HUES6 (cell line): ENCODE measurements around the gene ALMS1.
"Not testable (repeated sequence)": the region's sequence is repeated elsewhere in the genome, so short reads cannot be mapped to it uniquely, and the experiment has no call there.

Source experiments
- H3K27ac ChIP-seq: 2 replicates; pipeline ENCODE4 v1.7.0; 2013; ENCODE audit warnings: low read depth, mild to moderate bottlenecking, low read length, inconsistent platforms
- H3K27me3 ChIP-seq: 2 replicates; pipeline ENCODE4 v1.6.1; 2013; ENCODE audit warnings: low read length; ENCODE audit not compliant: control insufficient read depth, insufficient read depth
- H3K36me3 ChIP-seq: 2 replicates; pipeline ENCODE4 v1.6.1; 2013; ENCODE audit warnings: low read length; ENCODE audit not compliant: control insufficient read depth, insufficient read depth
- H3K4me1 ChIP-seq: 2 replicates; pipeline ENCODE4 v1.6.1; 2013; ENCODE audit warnings: low read length; ENCODE audit not compliant: control insufficient read depth, insufficient read depth
- H3K4me3 ChIP-seq: 2 replicates; pipeline ENCODE4 v1.5.1; 2013; ENCODE audit warnings: low read depth, low read length
- H3K9ac ChIP-seq: one replicate; pipeline ENCODE4 v1.6.1; 2013; ENCODE audit warnings: mild to moderate bottlenecking, low read length
- H3K9me3 ChIP-seq: 2 replicates; pipeline ENCODE4 v1.6.1; 2013; ENCODE audit warnings: low read depth, low read length; ENCODE audit not compliant: control insufficient read depth, insufficient read depth

ALMS1 gene

GRCh38 chr2:73614997-73615396, 229.4 kb downstream of the ALMS1 start:
- H3K36me3 ChIP-seq = no peaks in the 10 kb centered on the region
- no peaks in the 10 kb centered on the region for H3K9me3 ChIP-seq
- no peak overlapping the region for H3K27ac ChIP-seq
- H3K9ac ChIP-seq = no peak overlapping the region
- H3K27me3 ChIP-seq = no peaks in the 10 kb centered on the region
- H3K4me1 ChIP-seq = peaks cover 4% of the 10 kb centered on the region; the same call in 1 of the 2 replicates
- no peak overlapping the region for H3K4me3 ChIP-seq

- not testable (repeated sequence) for H3K9me3 ChIP-seq, H3K4me3 ChIP-seq, H3K9ac ChIP-seq, H3K27ac ChIP-seq, H3K4me1 ChIP-seq, H3K36me3 ChIP-seq, H3K27me3 ChIP-seq
Measured at GRCh38 chr2:73619925-73620324, 234.3 kb downstream of the ALMS1 start.

GRCh38 chr2:73624036-73624435, 238.4 kb downstream of the ALMS1 start:
- not testable (repeated sequence) for H3K36me3 ChIP-seq, H3K4me1 ChIP-seq, H3K9ac ChIP-seq, H3K27ac ChIP-seq, H3K9me3 ChIP-seq, H3K27me3 ChIP-seq, H3K4me3 ChIP-seq

GRCh38 chr2:73624625-73625024, 239.0 kb downstream of the ALMS1 start:
- H3K36me3 ChIP-seq, H3K27ac ChIP-seq, H3K4me3 ChIP-seq, H3K9ac ChIP-seq, H3K27me3 ChIP-seq, H3K9me3 ChIP-seq, H3K4me1 ChIP-seq: not testable (repeated sequence)

GRCh38 chr2:73626237-73626636, 240.6 kb downstream of the ALMS1 start:
- H3K27ac ChIP-seq = not testable (repeated sequence)

GRCh38 chr2:73628493-73628892, 242.9 kb downstream of the ALMS1 start:
- H3K36me3 ChIP-seq, H3K9me3 ChIP-seq, H3K27me3 ChIP-seq, H3K4me1 ChIP-seq, H3K4me3 ChIP-seq, H3K9ac ChIP-seq, H3K27ac ChIP-seq: not testable (repeated sequence)

More at GRCh38 chr2:73626237-73626636, 240.6 kb downstream of the ALMS1 start:
- not testable (repeated sequence) for H3K9ac ChIP-seq, H3K4me1 ChIP-seq, H3K4me3 ChIP-seq, H3K27me3 ChIP-seq, H3K9me3 ChIP-seq, H3K36me3 ChIP-seq

- H3K36me3 ChIP-seq, H3K9ac ChIP-seq, H3K4me3 ChIP-seq, H3K27me3 ChIP-seq, H3K4me1 ChIP-seq, H3K9me3 ChIP-seq, H3K27ac ChIP-seq: not testable (repeated sequence)
Measured at GRCh38 chr2:73630662-73631266, 245.1 kb downstream of the ALMS1 start.

- not testable (repeated sequence) for H3K9ac ChIP-seq, H3K4me1 ChIP-seq, H3K27ac ChIP-seq, H3K4me3 ChIP-seq, H3K36me3 ChIP-seq, H3K27me3 ChIP-seq
- peaks cover 28% of the 10 kb centered on the region for H3K9me3 ChIP-seq
Measured at GRCh38 chr2:73636977-73637376, 251.3 kb downstream of the ALMS1 start.

- Histone ChIP-seq H3K4me1 (no peaks in the 10 kb centered on the region), H3K27ac (no peak overlapping the region), H3K27me3 (no peaks in the 10 kb centered on the region)
Measured at GRCh38 chr2:73638429-73638828, 252.8 kb downstream of the ALMS1 start.

GRCh38 chr2:73640511-73640911, 254.9 kb downstream of the ALMS1 start:
- Histone ChIP-seq H3K4me1 (no peaks in the 10 kb centered on the region), H3K9ac (no peak overlapping the region), H3K9me3 (peaks cover 28% of the 10 kb centered on the region), H3K36me3 (no peaks in the 10 kb centered on the region), H3K27ac (no peak overlapping the region), H3K4me3 (no peak overlapping the region), H3K27me3 (peaks cover 3% of the 10 kb centered on the region)

More at GRCh38 chr2:73638429-73638828, 252.8 kb downstream of the ALMS1 start:
- Histone ChIP-seq H3K36me3 (no peaks in the 10 kb centered on the region), H3K9me3 (peaks cover 28% of the 10 kb centered on the region), H3K4me3 (no peak overlapping the region), H3K9ac (no peak overlapping the region)

- no peak overlapping the region for H3K4me3 ChIP-seq
- peaks cover 3% of the 10 kb centered on the region for H3K27me3 ChIP-seq
- no peaks in the 10 kb centered on the region for H3K36me3 ChIP-seq
- H3K27ac ChIP-seq = no peak overlapping the region
- no peak overlapping the region for H3K9ac ChIP-seq
- H3K9me3 ChIP-seq = peaks cover 28% of the 10 kb centered on the region
- no peaks in the 10 kb centered on the region for H3K4me1 ChIP-seq
Measured at GRCh38 chr2:73640946-73641766, 255.5 kb downstream of the ALMS1 start.
